Heart left ventricle (tissue), 16 donors: ENCODE measurements around the gene VARS1. TPM values are rescaled to one million over a fixed set of nuclear protein-coding genes. Genes with fewer than 3 reads are reported as not detected.
A peak's percentile ranks its signal among the peaks of the same experiment; 100 is the strongest.

Experiments
- ATAC-seq, 4 donors: fragments of 200-7000 bp; cut with Tn5 transposase; one replicate each; pipeline ENCODE4 v1.9.1; 2020 to 2022; ENCODE audit warnings: moderate library complexity in 4 of 4, mild to moderate bottlenecking in 3 of 4, moderate number of reproducible peaks in 1 of 4
- DNase-seq, 5 donors: peaks; one replicate each; pipeline ENCODE4 v3.0.0-alpha.2; 2020
- H3K27ac ChIP-seq, 12 donors: fragments of 200-600 bp; sonication (generic) in 4 of 12; one replicate each; pipeline versions ENCODE4 v1.5.0 to v1.8.0; 2016 to 2022; ENCODE audit warnings: mild to moderate bottlenecking in 2 of 12
- H3K27me3 ChIP-seq, 9 donors: fragments of 200-600 bp; sonication (generic) in 2 of 9; one replicate each; pipeline versions ENCODE4 v1.5.1 to v1.8.0; 2016 to 2022; ENCODE audit warnings: mild to moderate bottlenecking in 3 of 9
- H3K36me3 ChIP-seq, 9 donors: fragments of 200-600 bp; sonication (generic) in 2 of 9; one replicate each; pipeline versions ENCODE4 v1.5.0 to v1.8.0; 2018 to 2022; ENCODE audit warnings: mild to moderate bottlenecking in 2 of 9
- H3K4me1 ChIP-seq, 12 donors: fragments of 200-600 bp; sonication (generic) in 4 of 12; one replicate each; pipeline versions ENCODE4 v1.5.0 to v1.8.0; 2016 to 2022; ENCODE audit warnings: mild to moderate bottlenecking in 3 of 12
- H3K4me3 ChIP-seq, 12 donors: fragments of 200-600 bp; sonication (generic) in 4 of 12; one replicate each; pipeline versions ENCODE4 v1.5.0 to v1.8.0; 2017 to 2022; ENCODE audit warnings: mild to moderate bottlenecking in 9 of 12, moderate library complexity in 4 of 12
- H3K9me3 ChIP-seq, 12 donors: fragments of 200-600 bp; sonication (generic) in 4 of 12; one replicate each; pipeline versions ENCODE4 v1.5.0 to v1.8.0; 2016 to 2022; ENCODE audit warnings: mild to moderate bottlenecking in 1 of 12
- CTCF ChIP-seq, 12 donors: fragments of 200-600 bp; sonication (generic) in 4 of 12; IDR thresholded peaks; one replicate each; pipeline versions ENCODE4 v1.5.0 to v1.8.0; 2018 to 2022; ENCODE audit warnings: antibody characterized with exemption in 12 of 12, mild to moderate bottlenecking in 5 of 12
- POLR2A ChIP-seq, 2 donors: fragments of 450-650 bp; IDR thresholded peaks; one replicate each; pipeline ENCODE4 v1.6.1; 2017; ENCODE audit warnings: antibody characterized with exemption in 2 of 2, mild to moderate bottlenecking in 2 of 2, moderate library complexity in 2 of 2
- WGBS, 4 donors: extraction: QIAGEN DNeasy Blood & Tissue Kit in 2 of 4; methylation state at CpG; one replicate each; pipeline versions ENCODE4 v1.1.5 to v1.1.7; 2013 to 2018; 5-methylcytosine and 5-hydroxymethylcytosine counted together
- intact Hi-C, 10 donors: fragments of 100-400 bp; cut with DNase I; formaldehyde crosslinking; loops; one replicate each; pipeline versions ENCODE4 v1.11.1 to v1.14.2; 2022
- polyA plus RNA-seq, 2 donors: library from polyadenylated mRNA; stranded (reverse); fragments of 200-250 nt; gene quantifications; one replicate each; pipeline ENCODE4 v1.2.3, GENCODE V29; 2013
- total RNA-seq, 9 donors: library from RNA; depleted of rRNA in 2 of 9; stranded (reverse); fragments of >200 nt in 2 of 9; fragmentation: NEBNext Ultra II Directional in 3 of 9; extraction: Animal tissue kit (Norgen Biotek cat#: 25700) in 3 of 9; gene quantifications; one replicate each; pipeline versions ENCODE4 v1.1.0 to v1.2.4, GENCODE V29; 2016 to 2023
- donor health status: ischemic (EF 13 %, LVEDD 7.1; RV severe dilation, severe dysfunction).
- donor health status: healthy with polysubstance abuse.
- donor health status: DM: no; HTN: yes; CAD: no.
- donor health status: DM: no; HTN: no; CAD: no.
- donor health status: ischemic (EF 25% LVEDD 6.9; RV normal size, moderate dysfunction).
- donor health status: ischemic (EF 25% LVEDD 5.7; RV mildly dilated, moderate dysfunction).
- donor health status: healthy.
- donor health status: DM: yes; HTN: yes; CAD: no.
- donor health status: ischemic (EF 35%, LVEDD 5.7; RV mildly dilated, moderate dysfunction).
- donor health status: nonischemic (EF 11% LVEDD 7.7; RV severe dilation, severe dysfunction).
- donor health status: DM: yes; HTN: yes; CAD: no.
- donor health status: PGD.
- donor health status: ischemic (EF 29% LVEDD 5.4; RV normal size, mild dysfunction).
- donor health status: nonischemic (EF 23%, LVEDD 6.1; RV moderate dilation, normal function).

VARS1 gene
- total and polyA plus RNA-seq, 11 donors = 18.6 to 61.8 (median 26.1) TPM

- DNase-seq = no peak
- peaks cover 0 to 7% (median 0%) of the 10 kb centered on the region in 9 donors for H3K36me3 ChIP-seq
- 38 to 63% (median 55%) methylated on average over 6 of the region's 6 CpGs for WGBS, 4 donors
- H3K4me3 ChIP-seq = peak overlapping the region; percentile 26 to 86 (median 68)
- H3K27ac ChIP-seq = peak overlapping the region in 10 of 12 donors; percentile 12 to 99 (median 66)
- TF ChIP-seq CTCF (IDR thresholded peaks at IDR 0.05) (no peak), POLR2A (IDR thresholded peaks at IDR 0.05) (no peak)
- no peak for ATAC-seq
- H3K27me3 ChIP-seq = no peaks in the 10 kb centered on the region
- intact Hi-C loops = loop anchor here (1.0 to 10.0 kb wide), 16 partner anchors 36 to 286 kb away; partner anchors contain the start of genes LY6G5C (in 9 of the 10), ATP6V1G2 (in 2 of the 10), CSNK2B (in 2 of the 10) and DDAH2 (in 2 of the 10)
- peaks cover 4 to 46% (median 30%) of the 10 kb centered on the region in 12 donors for H3K4me1 ChIP-seq
- no peaks in the 10 kb centered on the region for H3K9me3 ChIP-seq
Measured at GRCh38 chr6:31830886-31831335, 35.4 kb upstream of the VARS1 start.

GRCh38 chr6:31829633-31830283 lies 34.2 kb upstream of the VARS1 start:
- Histone ChIP-seq H3K27me3 (no peaks in the 10 kb centered on the region), H3K4me3 (peak overlapping the region; percentile 26 to 86 (median 68)), H3K4me1 (peaks cover 4 to 49% (median 26%) of the 10 kb centered on the region in 12 donors), H3K9me3 (no peaks in the 10 kb centered on the region), H3K27ac (peak overlapping the region in 11 of 12 donors; percentile 13 to 99 (median 60)), H3K36me3 (peaks cover 0 to 7% (median 0%) of the 10 kb centered on the region in 9 donors)
- 0 to 2% (median 1%) methylated on average over 12 to 15 of the region's 15 CpGs for WGBS, 4 donors
- ATAC-seq (no peak), DNase-seq (no peak)
- TF ChIP-seq CTCF (IDR thresholded peaks at IDR 0.05) (peak in 11 of 12 donors; percentile 20 to 66 (median 52)), POLR2A (IDR thresholded peaks at IDR 0.05) (no peak)
- intact Hi-C loops = loop anchor here (1.0 to 10.0 kb wide), 17 partner anchors 35 to 285 kb away; partner anchors contain the start of genes LY6G5C (in 9 of the 10), ATP6V1G2 (in 2 of the 10), CLIC1 (in 2 of the 10) and CSNK2B (in 2 of the 10)

GRCh38 chr6:31827286-31828079 lies 31.9 kb upstream of the VARS1 start, which contains the start of gene HSPA1B:
TSS of gene HSPA1B (plus strand) at chr6:31827738. CDS start at chr6:31827951, 213 bp downstream.
- peaks cover 0 to 52% (median 30%) of the 10 kb centered on the region in 12 donors for H3K4me1 ChIP-seq
- H3K4me3 ChIP-seq = peak within 1 kb of the TSS; percentile 41 to 82 (median 73)
- peaks cover 0 to 7% (median 0%) of the 10 kb centered on the region in 9 donors for H3K36me3 ChIP-seq
- intact Hi-C loops = loop anchor here in 2 of 10 donors (2.0 to 5.0 kb wide), 3 partner anchors 33 to 97 kb away; partner anchors contain the start of genes CLIC1 (in 1 of the 2) and VARS1 (in 1 of the 2)
- peak within 1 kb of the TSS; percentile 89 to 98 (median 96) for H3K27ac ChIP-seq
- WGBS, 4 donors = 0% methylated on average over 29 to 52 of the region's 56 CpGs
- ATAC-seq (peak; percentile 94 to 97 (median 96)), DNase-seq (peak; percentile 98 to 100 (median 99))
- H3K27me3 ChIP-seq = no peaks in the 10 kb centered on the region
- H3K9me3 ChIP-seq = no peaks in the 10 kb centered on the region
- TF ChIP-seq POLR2A (IDR thresholded peaks at IDR 0.05) (peak; percentile 100), CTCF (IDR thresholded peaks at IDR 0.05) (no peak)
